HG03159 (cell line): Measurements from ENCODE around the gene SRSF4.
"Not testable (repeated sequence)": the region's sequence is repeated elsewhere in the genome, so short reads cannot be mapped to it uniquely, and the experiment has no call there.

ENCODE experiments used
- ATAC-seq: cut with Tn5 transposase; IDR thresholded peaks from one replicate; pipeline ENCODE4 v1.9.1; 2021; ENCODE audit warnings: mild to moderate bottlenecking, moderate library complexity; ENCODE audit not compliant: unreplicated experiment

Gene SRSF4

DNA sequence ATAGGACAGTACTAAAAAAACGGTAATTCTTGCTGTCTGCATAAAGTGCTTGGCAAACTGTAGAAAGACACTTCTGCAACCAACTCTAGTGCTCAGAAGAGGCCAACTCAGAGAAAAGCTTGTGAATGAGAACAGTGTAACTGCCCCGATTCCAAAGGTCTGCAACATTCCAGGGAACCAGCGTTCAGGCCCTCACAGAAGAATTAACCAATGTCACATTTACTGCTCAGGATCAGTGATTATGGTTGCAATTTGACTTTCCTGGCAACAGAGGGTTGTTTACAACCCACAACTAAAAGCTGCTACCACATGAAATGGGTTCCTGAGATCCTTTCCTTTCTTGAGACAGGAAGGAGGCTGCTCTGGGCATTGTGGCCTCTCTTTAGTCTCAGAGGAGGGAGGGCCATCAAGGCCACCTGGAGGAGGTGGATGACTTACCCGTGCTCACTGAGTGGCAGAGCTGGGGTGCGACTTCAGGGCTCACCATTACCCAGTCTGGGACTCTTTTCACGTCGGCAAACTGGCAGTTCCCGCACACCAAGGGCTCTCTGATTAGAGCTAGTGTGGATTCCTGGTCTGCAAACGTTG is 15.3 kb downstream of the SRSF4 start:
- ATAC-seq, result no peak

DNA sequence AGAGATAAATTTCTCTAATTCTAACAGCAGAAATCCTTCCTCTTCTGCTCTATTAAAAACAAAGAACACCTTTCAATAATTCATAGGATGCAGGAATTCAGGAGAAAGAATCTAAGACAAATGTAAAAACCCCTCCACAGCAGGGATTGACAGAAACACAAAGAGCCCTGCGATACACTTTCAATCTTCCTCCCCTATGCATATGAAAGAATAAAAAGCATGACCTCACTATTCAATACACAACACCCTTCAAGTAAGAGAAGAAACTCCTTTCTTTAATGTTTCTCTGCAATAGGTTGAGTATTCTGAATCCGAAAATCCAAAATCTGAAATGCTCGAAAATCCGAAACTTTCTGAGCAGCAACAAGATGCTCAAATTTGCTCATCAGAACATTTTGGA is 17.1 kb downstream of the SRSF4 start:
- ATAC-seq, result no peak

DNA sequence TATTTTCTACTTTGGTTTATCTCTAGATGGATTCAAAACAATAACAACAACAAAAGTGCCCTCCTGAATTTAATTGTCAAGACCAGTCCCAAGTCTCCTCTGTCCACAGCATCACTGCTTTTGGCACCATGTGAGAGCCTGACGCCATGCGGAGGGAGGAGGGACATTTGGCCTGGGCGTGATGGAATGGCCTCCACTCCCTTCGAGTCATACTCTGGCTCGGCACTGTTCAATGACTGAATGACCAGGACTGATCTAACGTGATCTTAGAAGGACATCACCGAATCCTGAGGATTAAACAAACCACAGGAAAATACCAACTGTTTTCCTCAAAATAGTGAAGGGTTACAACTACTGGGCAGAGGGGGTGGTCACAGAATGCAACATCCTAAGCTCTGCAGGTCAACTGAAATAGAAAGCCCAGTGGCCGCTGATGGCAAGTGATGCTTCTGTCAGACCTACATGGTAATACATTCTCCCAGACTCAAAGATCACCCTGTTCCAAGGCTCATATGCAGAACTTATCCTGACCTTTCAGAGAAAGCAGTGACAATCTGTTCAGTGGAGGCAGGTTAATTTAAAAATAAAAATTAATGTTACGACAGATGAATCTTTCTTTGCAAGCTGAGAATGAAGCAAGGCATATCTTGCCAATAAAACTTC is 19.1 kb downstream of the SRSF4 start:
- ATAC-seq, result no peak

DNA sequence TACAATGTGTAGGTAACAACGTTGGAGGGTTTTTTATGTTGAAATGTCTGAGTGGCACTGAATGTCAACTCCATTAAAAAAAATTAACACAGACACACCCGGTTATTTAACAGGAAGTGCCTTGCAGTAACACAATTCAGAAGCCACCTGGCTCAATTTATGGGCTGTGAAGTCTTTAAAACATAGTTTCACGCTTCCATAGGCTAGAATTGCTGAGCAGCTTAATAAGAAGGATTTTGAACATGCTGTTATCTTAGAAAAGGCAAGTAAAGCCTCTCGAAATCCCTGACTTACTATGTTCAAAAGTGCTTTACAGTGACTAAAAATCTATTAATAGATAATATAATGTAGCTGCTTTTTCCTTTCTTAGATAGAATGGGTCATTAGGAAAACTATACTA is 19.7 kb downstream of the SRSF4 start:
- ATAC-seq, result no peak

DNA sequence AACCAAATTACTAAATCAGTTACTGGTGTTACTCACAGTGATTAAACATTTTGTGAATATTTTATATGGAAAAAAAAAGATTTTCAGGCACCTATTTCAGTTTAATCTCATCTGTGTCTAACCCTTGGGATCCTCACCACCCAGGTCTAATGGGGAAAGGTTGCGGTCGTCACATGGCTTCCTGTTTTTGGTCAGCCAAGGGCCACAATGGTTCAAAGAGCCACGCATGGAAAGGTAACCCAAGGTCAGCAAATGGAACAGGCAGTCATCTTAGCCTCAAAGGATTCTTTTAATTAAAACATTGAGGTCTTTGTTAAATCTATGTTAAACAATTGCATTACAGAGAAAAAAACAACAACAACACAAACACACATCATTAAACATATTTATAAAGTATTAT is 21.9 kb downstream of the SRSF4 start:
- no peak for ATAC-seq

DNA sequence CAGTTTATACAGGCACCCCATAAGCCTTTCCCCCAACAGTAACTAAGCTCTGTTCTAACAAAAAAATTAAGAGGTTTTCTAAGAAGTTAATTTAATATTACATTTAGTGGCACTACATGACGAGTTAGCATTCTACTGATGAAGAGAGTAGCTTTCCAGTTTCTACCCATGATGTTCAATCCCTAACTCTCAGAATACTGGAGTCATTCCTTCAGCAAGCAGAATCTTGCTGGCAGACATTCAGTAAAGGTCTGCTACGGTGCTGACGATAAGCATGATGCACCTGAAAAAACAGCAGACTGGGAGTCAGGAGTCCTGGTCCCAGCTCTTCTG is 24.5 kb downstream of the SRSF4 start:
- no peak for ATAC-seq

DNA sequence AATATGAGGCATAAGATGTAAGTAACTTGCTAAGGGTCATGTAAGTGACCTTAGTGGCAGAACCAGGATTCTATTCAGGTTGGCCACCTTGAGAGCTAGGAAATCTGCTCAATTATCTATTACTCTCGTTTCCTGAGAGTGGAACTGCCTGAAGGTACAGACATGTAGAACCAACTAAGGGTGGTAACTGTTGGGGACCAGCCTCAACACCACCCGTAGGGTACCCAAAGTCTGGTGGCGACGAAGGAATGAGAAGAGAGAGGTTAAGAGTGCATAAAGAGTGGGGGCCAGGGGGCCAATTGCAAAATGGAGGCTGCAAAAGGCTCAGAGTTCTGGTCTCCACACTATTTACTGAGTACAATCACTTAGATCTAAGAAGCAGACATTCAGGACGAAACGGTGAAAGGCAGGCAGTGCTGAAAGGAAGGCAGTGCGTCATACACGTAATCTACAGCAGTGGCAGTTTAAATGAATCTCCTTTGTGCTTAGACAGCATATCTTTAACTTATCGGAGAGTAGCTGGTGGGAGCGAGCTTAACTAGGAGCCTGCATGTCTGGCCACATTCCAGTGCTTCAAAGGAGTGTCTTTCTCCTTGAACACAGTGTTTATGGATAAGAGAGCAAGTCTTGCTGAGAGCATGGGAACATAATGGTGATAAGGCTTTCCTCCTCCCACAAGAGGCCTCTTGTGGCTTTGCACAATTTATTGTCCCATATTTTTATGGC is 25.0 kb downstream of the SRSF4 start:
- no peak for ATAC-seq

DNA sequence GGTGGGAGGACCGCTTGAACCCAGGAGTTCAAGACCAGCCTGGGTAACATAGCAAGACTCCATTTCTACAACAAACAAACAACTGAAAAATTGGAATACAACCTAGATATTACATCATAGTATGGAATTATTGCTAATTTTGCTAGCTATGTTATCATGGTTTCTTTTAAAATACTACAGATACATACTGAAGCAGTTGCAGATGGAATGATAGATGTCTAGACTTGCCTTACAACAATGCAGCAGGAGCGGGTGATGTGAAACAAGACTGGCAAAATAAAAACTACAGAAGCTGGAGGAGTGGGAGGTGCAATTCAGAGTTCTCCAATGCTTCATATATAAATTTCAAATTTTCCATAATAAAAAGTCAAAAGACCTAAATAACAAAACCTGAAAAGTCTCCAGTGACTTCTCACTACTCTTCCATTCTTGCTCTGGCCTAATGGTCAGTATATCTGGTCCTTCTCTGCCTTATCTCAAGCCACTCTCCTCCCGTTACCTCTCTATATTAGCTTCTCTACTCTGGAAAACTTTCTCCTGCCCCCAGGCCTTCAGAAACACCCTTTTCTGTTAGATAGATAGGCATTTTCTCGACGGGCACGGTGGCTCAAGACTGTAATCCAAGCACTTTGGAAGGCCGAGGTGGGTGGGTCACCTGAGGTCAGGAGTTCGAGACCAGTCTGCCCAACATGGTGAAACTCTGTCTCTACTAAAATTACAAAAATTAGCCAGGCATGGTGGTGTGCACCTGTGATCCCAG is 29.5 kb downstream of the SRSF4 start:
- no peak for ATAC-seq

DNA sequence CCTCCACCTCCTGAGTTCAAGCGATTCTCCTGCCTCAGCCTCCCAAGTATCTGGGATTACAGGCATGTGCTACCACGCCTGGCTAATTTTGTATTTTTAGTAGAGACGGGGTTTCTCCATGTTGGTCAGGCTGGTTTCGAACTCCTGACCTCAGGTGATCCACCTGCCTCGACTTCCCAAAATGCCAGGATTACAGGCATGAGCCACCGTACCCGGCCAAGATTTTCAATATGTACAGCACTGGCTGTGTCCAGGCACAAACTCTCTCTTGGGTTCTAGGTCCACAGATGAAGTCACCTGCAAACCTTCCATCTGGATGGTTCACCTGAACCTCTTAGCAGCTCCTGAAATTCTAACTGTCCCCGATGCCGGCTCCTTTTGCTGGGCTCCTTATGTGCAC is 31.4 kb downstream of the SRSF4 start:
- ATAC-seq, result not testable (repeated sequence)

DNA sequence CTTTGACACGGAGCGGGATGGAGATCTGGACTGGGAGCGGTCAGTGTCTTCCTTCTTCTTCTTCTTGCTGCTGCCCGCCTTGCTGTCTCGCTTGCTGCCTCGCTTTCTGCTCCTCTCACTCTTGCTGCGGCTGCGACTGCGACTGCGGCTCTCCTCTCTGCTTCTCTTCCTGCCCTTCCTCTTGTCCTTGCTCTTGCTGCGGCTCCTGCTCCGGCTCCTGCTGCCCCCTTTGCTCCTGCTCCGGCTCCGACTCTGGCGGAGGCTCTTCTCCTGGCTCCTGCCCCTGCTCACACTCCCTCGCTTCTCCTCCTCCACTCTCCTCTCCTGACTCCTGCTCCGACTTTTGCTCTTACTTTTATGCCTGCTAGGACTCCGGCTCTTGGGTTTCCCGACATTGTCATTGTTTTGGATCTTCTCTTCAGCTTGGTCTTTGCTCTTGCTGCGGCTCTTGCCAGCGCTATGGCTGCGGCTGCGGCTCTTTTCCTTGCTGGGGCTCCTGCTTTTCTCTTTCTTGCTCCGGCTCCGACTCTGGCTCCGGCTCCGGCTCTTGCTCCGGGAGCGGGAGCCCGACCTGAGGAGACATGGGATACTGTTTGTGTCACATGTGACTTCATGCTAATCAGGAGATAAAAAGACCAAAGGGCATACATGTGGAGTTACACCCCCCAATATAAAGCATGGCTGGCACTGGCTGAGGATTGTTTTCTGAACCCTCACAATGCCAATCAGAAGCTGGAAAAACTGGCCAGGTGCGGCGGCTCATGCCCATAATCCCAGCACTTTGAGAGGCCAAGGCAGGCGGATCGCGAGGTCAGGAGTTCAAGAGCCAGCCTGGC is 32.8 kb downstream of the SRSF4 start:
- ATAC-seq, result no peak

DNA sequence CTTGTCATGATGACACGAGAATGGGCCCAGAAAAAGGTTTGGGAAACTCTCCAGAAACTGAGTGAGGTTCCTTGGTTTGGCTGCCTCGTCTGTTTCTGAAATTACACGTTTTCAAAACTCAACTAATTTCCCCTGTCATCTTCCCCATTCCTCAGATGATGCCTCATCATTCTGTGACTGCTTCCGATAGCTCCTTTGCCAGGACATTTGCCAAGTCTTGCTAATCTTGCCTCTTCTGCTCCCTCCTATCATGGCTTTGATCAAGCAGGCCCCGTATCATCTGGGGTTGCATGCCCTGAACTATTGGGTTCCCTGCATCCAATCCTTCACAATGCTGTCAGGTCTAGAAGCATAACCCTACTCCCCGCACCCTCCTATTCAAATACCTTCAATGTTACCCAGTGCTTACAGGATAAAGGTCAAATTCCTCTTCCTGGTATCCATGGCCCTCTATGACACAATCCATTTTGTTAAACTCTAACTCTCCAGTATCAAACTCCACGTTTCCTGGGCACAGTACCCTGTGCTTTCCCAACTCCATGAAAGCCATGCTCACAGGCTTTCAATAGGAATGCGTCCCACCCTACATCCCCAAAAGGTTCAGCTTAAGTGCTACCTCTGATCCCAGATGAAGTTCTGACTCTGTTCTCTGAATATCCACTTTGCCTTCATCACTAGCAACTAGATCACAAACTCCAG is 35.8 kb downstream of the SRSF4 start:
- no peak for ATAC-seq

DNA sequence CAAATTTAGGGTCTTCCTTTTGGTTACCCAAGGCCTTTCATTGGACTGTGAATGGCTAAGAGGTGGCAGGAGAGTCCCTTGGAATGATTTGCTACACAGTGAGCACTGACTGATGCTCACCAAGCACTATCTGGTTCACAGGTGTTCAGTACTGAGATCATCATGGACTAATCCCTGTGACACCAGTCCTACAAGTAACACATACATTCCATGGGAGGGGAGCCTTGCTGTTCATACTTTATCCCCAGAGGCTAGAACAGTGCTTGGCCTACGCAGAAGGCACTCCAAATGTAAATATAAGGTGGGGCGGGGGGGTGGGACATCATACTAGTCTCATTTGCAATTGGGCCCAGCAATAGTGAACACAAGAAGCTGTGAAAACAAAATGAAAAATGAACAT is 37.5 kb downstream of the SRSF4 start:
- no peak for ATAC-seq

DNA sequence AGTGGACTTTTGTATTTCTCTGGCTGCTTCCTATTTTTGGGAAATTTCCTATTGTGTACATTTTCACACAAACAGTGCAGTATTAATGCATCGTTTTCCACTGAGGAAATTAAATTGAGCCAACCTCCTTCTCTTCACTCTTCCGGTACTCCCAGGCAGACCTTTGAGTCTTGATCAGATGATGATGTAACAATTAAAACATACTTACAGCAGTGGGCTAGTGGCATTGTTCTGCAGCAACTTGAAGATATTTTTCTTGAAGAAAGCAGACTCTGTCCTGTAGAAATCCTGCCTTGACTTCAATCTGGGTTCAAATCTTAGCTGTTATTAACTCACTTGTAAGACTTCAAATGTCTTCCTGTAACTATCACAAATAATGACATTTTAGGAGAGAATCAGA is 39.0 kb downstream of the SRSF4 start:
- no peak for ATAC-seq

DNA sequence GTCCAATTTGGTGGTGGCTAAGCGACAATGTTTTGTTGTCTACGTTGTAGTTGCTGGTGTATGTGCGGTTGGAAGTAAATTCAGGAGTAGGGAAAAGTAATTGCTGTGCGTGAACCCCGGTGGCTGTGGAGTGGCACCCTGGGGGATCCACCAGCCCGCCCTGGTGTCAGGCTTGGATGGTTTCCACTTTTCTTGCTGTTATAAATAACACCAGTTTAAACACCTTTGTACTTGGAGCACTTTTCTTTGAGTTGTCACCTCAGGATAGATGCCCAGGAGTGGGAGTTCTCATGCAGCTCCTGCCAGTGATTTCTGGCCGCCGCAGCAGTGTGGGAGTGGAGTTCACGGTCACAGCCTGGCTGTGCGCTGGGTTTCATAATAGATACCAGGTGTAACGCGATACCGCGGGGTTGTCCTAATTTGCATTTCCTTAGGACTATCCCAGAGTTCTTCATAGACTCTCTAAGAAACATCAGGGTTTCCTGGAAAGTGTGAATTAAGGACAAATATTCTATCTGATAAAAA is 45.2 kb downstream of the SRSF4 start:
- ATAC-seq, result no peak

DNA sequence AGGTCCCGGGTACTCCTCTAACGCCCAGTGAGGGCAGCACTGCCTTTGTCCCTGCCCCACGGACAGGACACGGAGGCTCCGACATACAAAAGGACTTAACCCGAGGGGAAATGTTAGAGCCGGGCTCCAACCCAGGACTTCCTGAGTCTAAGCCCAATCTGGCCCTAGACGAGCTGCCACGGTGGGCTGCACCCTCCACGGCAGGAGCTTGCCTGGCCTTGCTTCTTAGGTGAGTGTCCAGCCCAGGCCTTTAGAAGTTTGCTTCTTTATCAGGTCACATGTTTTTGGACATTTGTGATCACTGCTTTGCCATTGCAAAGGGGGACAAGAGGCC is 47.0 kb downstream of the SRSF4 start:
- ATAC-seq, result no peak

DNA sequence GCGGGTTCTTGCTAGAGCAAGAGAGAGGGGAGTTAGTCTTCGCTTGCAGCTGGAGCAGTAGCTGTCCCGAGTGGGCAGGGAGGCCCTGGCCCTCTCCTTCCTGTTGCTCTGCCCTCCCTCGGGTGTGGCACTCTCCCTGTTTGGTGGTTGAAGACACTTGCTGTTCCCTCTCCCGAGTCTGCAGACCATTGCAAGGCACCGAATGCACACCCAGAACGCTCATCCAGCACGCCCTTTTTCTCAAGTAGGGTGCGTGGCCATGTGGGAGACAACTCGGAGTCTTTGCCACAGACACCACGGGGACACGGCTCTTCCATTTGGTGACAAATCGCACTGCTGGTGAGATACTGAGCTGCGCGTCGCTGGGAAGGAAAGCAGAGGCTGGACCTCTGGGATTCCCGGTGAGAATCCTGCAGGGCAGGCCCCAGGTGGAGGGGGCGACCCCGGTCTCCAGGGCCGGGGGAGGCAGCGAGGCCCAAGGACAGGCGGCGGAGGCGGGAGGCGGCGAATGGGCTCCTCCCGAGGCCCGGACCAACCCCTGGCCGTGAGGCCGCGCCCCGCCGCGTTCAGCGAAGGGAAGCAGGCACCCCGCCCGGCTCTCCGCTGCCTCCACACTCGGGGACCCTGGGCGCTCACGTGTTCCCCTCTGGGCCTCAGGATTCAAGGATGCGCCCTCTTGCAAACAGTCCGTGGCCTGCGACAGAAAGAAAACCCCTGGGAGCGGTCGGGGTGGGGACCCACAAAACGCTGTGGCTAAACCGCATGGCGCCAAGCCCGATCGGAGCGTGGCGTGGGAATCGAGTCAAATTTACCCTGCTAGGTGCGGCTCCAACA is 47.6 kb downstream of the SRSF4 start:
- no peak for ATAC-seq

DNA sequence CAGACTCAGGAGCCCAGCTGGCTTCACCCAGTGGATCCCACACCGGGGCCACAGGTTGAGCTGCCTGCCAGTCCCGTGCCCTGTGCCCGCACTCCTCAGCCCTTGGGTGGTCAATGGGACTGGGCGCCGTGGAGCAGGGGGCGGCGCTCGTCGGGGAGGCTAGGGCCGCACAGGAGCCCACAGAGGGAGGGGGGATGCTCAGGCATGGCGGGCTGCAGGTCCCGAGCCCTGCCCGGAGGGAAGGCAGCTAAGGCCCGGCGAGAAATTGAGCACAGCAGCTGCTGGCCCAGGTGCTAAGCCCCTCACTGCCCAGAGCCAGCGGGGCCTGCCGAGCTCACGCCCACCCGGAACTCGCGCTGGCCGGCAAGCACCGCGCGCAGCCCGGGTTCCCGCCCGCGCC is 50.6 kb downstream of the SRSF4 start:
- not testable (repeated sequence) for ATAC-seq

DNA sequence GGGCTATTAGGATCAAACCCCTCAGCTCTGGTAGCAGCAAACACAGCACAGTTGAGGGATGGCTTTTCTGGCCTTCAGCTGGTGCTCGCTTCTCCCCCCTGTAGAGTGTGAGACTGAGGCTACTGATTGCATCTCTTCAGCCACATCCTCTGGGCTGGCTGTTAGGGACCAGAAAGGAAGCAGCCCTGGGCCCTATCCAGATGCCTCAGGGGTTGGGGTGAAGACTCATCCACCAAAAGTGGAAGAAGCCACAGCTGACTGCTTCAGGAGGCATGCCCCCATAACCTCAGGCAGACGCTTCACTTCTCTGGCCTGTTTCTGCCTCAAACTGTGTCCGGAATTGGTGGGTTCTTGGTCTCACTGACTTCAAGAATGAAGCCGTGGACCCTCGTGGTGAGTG is 51.8 kb downstream of the SRSF4 start:
- ATAC-seq, result no peak

DNA sequence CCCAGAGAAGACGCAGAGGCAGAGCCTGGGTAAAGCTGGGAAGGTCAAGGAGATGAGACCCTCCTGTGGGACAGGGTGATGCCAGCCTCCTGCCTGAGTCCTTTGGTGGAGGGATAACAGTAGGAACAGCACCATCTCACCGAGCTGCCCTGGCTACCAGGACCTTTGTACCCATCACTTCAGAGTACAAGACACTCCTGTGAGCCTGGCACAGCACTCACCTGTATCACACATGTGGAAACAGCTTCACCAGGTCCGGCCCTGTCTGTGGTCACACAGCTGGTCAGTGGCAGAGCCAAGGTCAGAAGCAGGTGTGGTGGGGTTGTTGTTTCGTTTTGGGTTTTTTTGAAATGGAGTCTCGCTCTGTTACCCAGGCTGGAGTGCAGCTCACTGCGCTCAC is 53.0 kb downstream of the SRSF4 start:
- ATAC-seq, result no peak
